HG03175 (cell line): Measurements from ENCODE around the gene MSX1.

Experiments used
- ATAC-seq: cut with Tn5 transposase; IDR thresholded peaks from one replicate; pipeline ENCODE4 v1.9.1; 2021; ENCODE audit warnings: mild to moderate bottlenecking, moderate library complexity; ENCODE audit not compliant: unreplicated experiment

Gene MSX1

GRCh38 chr4:4868758-4869723 lies 9.6 kb downstream of the MSX1 start:
- ATAC-seq, result no peak

- no peak for ATAC-seq
These were observed 10.5 kb downstream of the MSX1 start for GRCh38 chr4:4869731-4870571.

GRCh38 chr4:4870576-4871241 lies 11.2 kb downstream of the MSX1 start:
- no peak for ATAC-seq

GRCh38 chr4:4871242-4871572 lies 11.7 kb downstream of the MSX1 start:
- ATAC-seq, result no peak

- no peak for ATAC-seq
These were observed 12.3 kb downstream of the MSX1 start for GRCh38 chr4:4871573-4872313.

GRCh38 chr4:4872314-4872903 lies 12.9 kb downstream of the MSX1 start:
- ATAC-seq, result no peak

GRCh38 chr4:4873203-4873602 lies 13.7 kb downstream of the MSX1 start:
- ATAC-seq, result no peak

GRCh38 chr4:4874254-4874653 lies 14.8 kb downstream of the MSX1 start:
- no peak for ATAC-seq

GRCh38 chr4:4875147-4875546 lies 15.7 kb downstream of the MSX1 start:
- no peak for ATAC-seq

- no peak for ATAC-seq
These were observed 16.1 kb downstream of the MSX1 start for GRCh38 chr4:4875611-4876010.

GRCh38 chr4:4876945-4877661 lies 17.6 kb downstream of the MSX1 start:
- ATAC-seq, result no peak

- ATAC-seq, result no peak
These were observed 21.0 kb downstream of the MSX1 start for GRCh38 chr4:4880492-4880891.

GRCh38 chr4:4881432-4881831 lies 22.0 kb downstream of the MSX1 start:
- no peak for ATAC-seq

- no peak for ATAC-seq
These were observed 25.1 kb downstream of the MSX1 start for GRCh38 chr4:4884611-4885010.

- no peak for ATAC-seq
These were observed 28.0 kb downstream of the MSX1 start for GRCh38 chr4:4887426-4887825.

GRCh38 chr4:4888695-4889094 lies 29.2 kb downstream of the MSX1 start:
- ATAC-seq, result no peak

GRCh38 chr4:4889781-4890180 lies 30.3 kb downstream of the MSX1 start:
- no peak for ATAC-seq

GRCh38 chr4:4890574-4891255 lies 31.2 kb downstream of the MSX1 start:
- ATAC-seq, result no peak

GRCh38 chr4:4893721-4894120 lies 34.3 kb downstream of the MSX1 start:
- ATAC-seq, result no peak
